ENCODE measurements around the gene CHN2. TPM values are rescaled to one million over a fixed set of nuclear protein-coding genes. Genes with fewer than 3 reads are reported as not detected.

The CHN2 gene
- total RNA-seq, 1 experiment from 2014 or later = 2.1 TPM

DNA sequence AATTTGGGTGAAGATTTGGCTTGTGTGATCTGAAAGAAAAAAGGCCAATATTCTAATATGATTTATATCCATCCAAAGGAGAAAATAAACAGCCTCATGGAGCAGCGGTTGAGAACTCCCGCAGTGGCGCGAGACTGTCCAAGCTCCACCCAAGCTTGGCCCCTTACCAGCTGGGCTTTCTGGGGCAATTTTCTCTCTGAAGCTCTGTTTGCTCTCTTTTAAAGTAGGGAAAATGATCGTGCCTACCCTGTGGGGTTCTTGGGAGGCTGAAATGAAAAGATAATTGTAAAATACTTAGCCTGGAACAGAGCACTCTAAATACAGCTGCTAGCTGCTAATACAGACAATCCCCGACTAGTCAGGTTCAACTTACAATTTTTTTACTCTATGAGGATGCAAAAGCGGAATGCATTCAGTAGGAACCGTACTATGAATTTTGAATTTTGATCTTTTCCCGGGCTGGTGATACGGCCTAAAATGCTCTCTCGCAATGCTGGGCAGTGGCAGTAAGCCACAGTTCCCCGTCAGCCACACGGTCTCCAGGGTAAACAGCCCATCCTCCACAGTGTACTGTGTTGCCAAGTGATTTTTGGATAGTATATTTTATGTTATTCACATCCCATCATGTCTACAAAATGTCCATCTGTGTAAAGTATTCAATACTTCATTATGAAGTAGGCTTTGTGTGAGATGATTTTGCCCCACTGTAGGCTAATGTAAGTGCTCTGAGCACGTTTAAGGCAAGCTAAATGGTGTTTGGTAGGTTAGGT lies 137.7 kb downstream of the CHN2 start:
- intact Hi-C loops (cut with micrococcal nuclease) = no loop called here
- no peaks in the 10 kb centered on the region for H3K9me2 ChIP-seq (ENCODE audit: insufficient read depth)
- H3K27ac ChIP-seq (ENCODE audit: low read depth, low read length) = no peak overlapping the region
- no peak overlapping the region for H3K4me2 ChIP-seq (ENCODE audit: low read length)
- CTCF ChIA-PET = no interaction called here
- TF ChIP-seq POLR2A (IDR thresholded peaks at IDR 0.05; ENCODE audit: borderline replicate concordance, extremely low read depth, insufficient read depth, insufficient read length) = no peak
- no peak for TF ChIP-seq CTCF (IDR thresholded peaks at IDR 0.05 in 2 of 3, conservative IDR thresholded peaks at IDR 0.05 in 1 of 3; ENCODE audit: borderline replicate concordance in 1 of 3, insufficient read depth in 1 of 3, low read depth in 2 of 3, low read length in 2 of 3)
- no peak for TF ChIP-seq JUND (IDR thresholded peaks at IDR 0.05)
- no peak for TF ChIP-seq EGR1 (IDR thresholded peaks at IDR 0.05; ENCODE audit: low read depth)
- TF ChIP-seq RAD21 (IDR thresholded peaks at IDR 0.05; ENCODE audit: low read depth) = no peak
- TF ChIP-seq ZBTB33 (IDR thresholded peaks at IDR 0.05; ENCODE audit: extremely low read depth, insufficient replicate concordance, low read length) = no peak
- no peak for TF ChIP-seq ELF1 (IDR thresholded peaks at IDR 0.05; ENCODE audit: borderline replicate concordance, low read depth)
- no peak for TF ChIP-seq MAX (IDR thresholded peaks at IDR 0.05)
- no peak for TF ChIP-seq CEBPB (IDR thresholded peaks at IDR 0.05; ENCODE audit: low read depth)
- no peak for TF ChIP-seq SIN3A (IDR thresholded peaks at IDR 0.05; ENCODE audit: low read depth)
- TF ChIP-seq YY1 (IDR thresholded peaks at IDR 0.05; ENCODE audit: extremely low read depth, insufficient replicate concordance, low read depth, low read length) = no peak
- TF ChIP-seq, protein P1, sequence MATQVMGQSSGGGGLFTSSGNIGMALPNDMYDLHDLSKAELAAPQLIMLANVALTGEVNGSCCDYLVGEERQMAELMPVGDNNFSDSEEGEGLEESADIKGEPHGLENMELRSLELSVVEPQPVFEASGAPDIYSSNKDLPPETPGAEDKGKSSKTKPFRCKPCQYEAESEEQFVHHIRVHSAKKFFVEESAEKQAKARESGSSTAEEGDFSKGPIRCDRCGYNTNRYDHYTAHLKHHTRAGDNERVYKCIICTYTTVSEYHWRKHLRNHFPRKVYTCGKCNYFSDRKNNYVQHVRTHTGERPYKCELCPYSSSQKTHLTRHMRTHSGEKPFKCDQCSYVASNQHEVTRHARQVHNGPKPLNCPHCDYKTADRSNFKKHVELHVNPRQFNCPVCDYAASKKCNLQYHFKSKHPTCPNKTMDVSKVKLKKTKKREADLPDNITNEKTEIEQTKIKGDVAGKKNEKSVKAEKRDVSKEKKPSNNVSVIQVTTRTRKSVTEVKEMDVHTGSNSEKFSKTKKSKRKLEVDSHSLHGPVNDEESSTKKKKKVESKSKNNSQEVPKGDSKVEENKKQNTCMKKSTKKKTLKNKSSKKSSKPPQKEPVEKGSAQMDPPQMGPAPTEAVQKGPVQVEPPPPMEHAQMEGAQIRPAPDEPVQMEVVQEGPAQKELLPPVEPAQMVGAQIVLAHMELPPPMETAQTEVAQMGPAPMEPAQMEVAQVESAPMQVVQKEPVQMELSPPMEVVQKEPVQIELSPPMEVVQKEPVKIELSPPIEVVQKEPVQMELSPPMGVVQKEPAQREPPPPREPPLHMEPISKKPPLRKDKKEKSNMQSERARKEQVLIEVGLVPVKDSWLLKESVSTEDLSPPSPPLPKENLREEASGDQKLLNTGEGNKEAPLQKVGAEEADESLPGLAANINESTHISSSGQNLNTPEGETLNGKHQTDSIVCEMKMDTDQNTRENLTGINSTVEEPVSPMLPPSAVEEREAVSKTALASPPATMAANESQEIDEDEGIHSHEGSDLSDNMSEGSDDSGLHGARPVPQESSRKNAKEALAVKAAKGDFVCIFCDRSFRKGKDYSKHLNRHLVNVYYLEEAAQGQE (IDR thresholded peaks at IDR 0.05; ENCODE audit: low read depth) = no peak
- no peak for TF ChIP-seq EZH2phosphoT487 (IDR thresholded peaks at IDR 0.05; ENCODE audit: borderline replicate concordance)
- TF ChIP-seq SRF (IDR thresholded peaks at IDR 0.05; ENCODE audit: low read depth) = no peak
- no peak for TF ChIP-seq CBX3 (IDR thresholded peaks at IDR 0.05; ENCODE audit: low read depth)
- H3K9ac ChIP-seq (ENCODE audit: low read length) = no peak overlapping the region
- ATAC-seq (no peak), DNase-seq (ENCODE audit: low read depth, low spot score) (no peak)
- H3K4me1 ChIP-seq (ENCODE audit: control insufficient read depth in 1 of 2, insufficient read depth in 2 of 2, low read length in 2 of 2) = no peaks in the 10 kb centered on the region
- POLR2A ChIA-PET = no interaction called here
- no TSS peak for BruUV-seq (replicated peaks)
- H3K27me3 ChIP-seq (ENCODE audit: insufficient read depth, low read length) = peaks cover 5% of the 10 kb centered on the region; the same call in 1 of the 2 replicates
- no peaks in the 10 kb centered on the region for H4K20me1 ChIP-seq (ENCODE audit: insufficient read depth)
- no peak overlapping the region for H3K4me3 ChIP-seq (replicated peaks in 1 of 2; ENCODE audit: low read depth in 1 of 2, low read length in 2 of 2)
- no peaks in the 10 kb centered on the region for H3K36me3 ChIP-seq (ENCODE audit: control insufficient read depth in 1 of 2, insufficient read depth in 2 of 2, low read length in 2 of 2)
- no peaks in the 10 kb centered on the region for H3K9me3 ChIP-seq (ENCODE audit: control insufficient read depth in 1 of 2, insufficient read depth in 1 of 2, low read depth in 1 of 2, low read length in 2 of 2)
- RAD21 ChIA-PET (ENCODE audit: low non-redundant PET in 1 of 2, low total read pairs in 2 of 2, uncharacterized antibody in 2 of 2, unreplicated experiment in 2 of 2) = no interaction called here
- H3K79me2 ChIP-seq (ENCODE audit: insufficient read depth, low read length) = no peaks in the 10 kb centered on the region
- no peak overlapping the region for H2AFZ ChIP-seq (ENCODE audit: low read depth, low read length, poor library complexity, severe bottlenecking)

Measured in HCT116 (cell line).